Measurements from ENCODE around the gene F11. TPM values are rescaled to one million over a fixed set of nuclear protein-coding genes. Genes with fewer than 3 reads are reported as not detected.
A peak's percentile ranks its signal among the peaks of the same experiment; 100 is the strongest.
"Not testable (repeated sequence)": the region's sequence is repeated elsewhere in the genome, so short reads cannot be mapped to it uniquely, and the experiment has no call there.

Gene F11
- total RNA-seq, 1 donor from 2014 or later, result not detected

DNA sequence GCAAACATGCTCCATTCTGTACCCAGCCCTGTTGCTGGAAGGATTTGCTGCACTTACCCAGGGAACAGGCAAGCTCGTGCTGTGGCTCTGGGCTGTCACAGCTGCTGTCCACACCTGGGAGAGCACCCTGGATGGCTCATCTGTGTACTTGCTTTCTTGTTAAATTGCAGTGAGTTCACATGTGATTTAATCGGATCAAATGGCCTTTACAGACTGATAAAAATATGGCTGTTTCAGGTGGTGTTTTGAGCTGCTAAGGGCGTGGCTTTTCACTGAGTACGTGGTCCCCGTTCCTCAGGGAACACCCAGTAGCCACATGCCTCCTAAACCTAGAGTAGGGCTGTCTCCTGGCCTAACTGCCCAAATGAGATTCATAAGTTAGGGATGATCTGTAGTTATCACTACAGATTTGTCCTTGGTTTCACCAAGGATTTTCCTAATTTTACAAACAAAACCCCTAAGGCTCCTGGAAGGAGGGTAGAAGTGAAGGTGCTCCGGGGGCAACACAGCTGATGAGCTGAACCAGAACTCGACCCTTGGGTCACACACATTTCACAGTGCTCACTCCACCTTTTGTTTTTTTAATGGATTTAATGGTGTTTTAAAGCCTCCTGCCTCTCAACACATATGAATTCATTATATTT lies 25.0 kb upstream of the F11 start:
- DNase-seq (ENCODE audit: low spot score), result no peak
- H3K36me3 Mint-ChIP-seq, result no peaks in the 10 kb centered on the region
- H3K9ac ChIP-seq, result no peak overlapping the region
- H3K4me1 ChIP-seq, result peaks cover 28% of the 10 kb centered on the region
- H4K20me1 ChIP-seq (ENCODE audit: low read depth), result no peaks in the 10 kb centered on the region
- no peaks in the 10 kb centered on the region for H3K79me2 ChIP-seq (ENCODE audit: low read depth)
- peaks cover 4% of the 10 kb centered on the region for H3K4me1 Mint-ChIP-seq
- H3K4me2 ChIP-seq, result no peak overlapping the region
- H3K4me3 ChIP-seq, result no peak overlapping the region
- H3F3A ChIP-seq (ENCODE audit: low read depth), result peaks cover 13% of the 10 kb centered on the region
- H3K4me3 Mint-ChIP-seq, result no peak overlapping the region
- TF ChIP-seq, protein P1, sequence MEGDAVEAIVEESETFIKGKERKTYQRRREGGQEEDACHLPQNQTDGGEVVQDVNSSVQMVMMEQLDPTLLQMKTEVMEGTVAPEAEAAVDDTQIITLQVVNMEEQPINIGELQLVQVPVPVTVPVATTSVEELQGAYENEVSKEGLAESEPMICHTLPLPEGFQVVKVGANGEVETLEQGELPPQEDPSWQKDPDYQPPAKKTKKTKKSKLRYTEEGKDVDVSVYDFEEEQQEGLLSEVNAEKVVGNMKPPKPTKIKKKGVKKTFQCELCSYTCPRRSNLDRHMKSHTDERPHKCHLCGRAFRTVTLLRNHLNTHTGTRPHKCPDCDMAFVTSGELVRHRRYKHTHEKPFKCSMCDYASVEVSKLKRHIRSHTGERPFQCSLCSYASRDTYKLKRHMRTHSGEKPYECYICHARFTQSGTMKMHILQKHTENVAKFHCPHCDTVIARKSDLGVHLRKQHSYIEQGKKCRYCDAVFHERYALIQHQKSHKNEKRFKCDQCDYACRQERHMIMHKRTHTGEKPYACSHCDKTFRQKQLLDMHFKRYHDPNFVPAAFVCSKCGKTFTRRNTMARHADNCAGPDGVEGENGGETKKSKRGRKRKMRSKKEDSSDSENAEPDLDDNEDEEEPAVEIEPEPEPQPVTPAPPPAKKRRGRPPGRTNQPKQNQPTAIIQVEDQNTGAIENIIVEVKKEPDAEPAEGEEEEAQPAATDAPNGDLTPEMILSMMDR (IDR thresholded peaks at IDR 0.05), result no peak
- TF ChIP-seq EZH2phosphoT487 (IDR thresholded peaks at IDR 0.05), result no peak
- TF ChIP-seq EZH2 (IDR thresholded peaks at IDR 0.05), result no peak
- no peak overlapping the region for H3K27ac ChIP-seq
- no peaks in the 10 kb centered on the region for H3K27me3 ChIP-seq
- peaks cover 5% of the 10 kb centered on the region for H3K27me3 Mint-ChIP-seq (ENCODE audit: insufficient read depth, low read depth)
- no peak overlapping the region for H3K27ac Mint-ChIP-seq
- peaks cover 3% of the 10 kb centered on the region for H3K9me3 Mint-ChIP-seq
- H3K9me3 ChIP-seq (ENCODE audit: low read depth), result no peaks in the 10 kb centered on the region
- H2AFZ ChIP-seq (replicated peaks), result peak overlapping the region; percentile 40
- H3K36me3 ChIP-seq, result no peaks in the 10 kb centered on the region

GRCh38 chr4:186241616-186242015 lies 24.4 kb upstream of the F11 start:
- no peaks in the 10 kb centered on the region for H4K20me1 ChIP-seq (ENCODE audit: low read depth)
- peak overlapping the region; percentile 50 for H2AFZ ChIP-seq (replicated peaks)
- H3K27me3 ChIP-seq, result no peaks in the 10 kb centered on the region
- DNase-seq (ENCODE audit: low spot score), result no peak
- peak overlapping the region; percentile 31 for H3K4me2 ChIP-seq
- peaks cover 13% of the 10 kb centered on the region for H3F3A ChIP-seq (ENCODE audit: low read depth)
- no peaks in the 10 kb centered on the region for H3K36me3 Mint-ChIP-seq
- no peaks in the 10 kb centered on the region for H3K79me2 ChIP-seq (ENCODE audit: low read depth)
- H3K4me1 Mint-ChIP-seq, result peaks cover 4% of the 10 kb centered on the region
- peaks cover 28% of the 10 kb centered on the region for H3K4me1 ChIP-seq
- H3K27ac Mint-ChIP-seq, result no peak overlapping the region
- TF ChIP-seq, protein P1 (IDR thresholded peaks at IDR 0.05), result no peak
- TF ChIP-seq EZH2phosphoT487 (IDR thresholded peaks at IDR 0.05) (no peak), EZH2 (IDR thresholded peaks at IDR 0.05) (no peak)
- no peak overlapping the region for H3K4me3 ChIP-seq
- peaks cover 6% of the 10 kb centered on the region for H3K27me3 Mint-ChIP-seq (ENCODE audit: insufficient read depth, low read depth)
- H3K9me3 ChIP-seq (ENCODE audit: low read depth), result no peaks in the 10 kb centered on the region
- no peaks in the 10 kb centered on the region for H3K36me3 ChIP-seq
- no peak overlapping the region for H3K4me3 Mint-ChIP-seq
- H3K27ac ChIP-seq, result no peak overlapping the region
- H3K9ac ChIP-seq, result no peak overlapping the region
- peaks cover 9% of the 10 kb centered on the region for H3K9me3 Mint-ChIP-seq

DNA sequence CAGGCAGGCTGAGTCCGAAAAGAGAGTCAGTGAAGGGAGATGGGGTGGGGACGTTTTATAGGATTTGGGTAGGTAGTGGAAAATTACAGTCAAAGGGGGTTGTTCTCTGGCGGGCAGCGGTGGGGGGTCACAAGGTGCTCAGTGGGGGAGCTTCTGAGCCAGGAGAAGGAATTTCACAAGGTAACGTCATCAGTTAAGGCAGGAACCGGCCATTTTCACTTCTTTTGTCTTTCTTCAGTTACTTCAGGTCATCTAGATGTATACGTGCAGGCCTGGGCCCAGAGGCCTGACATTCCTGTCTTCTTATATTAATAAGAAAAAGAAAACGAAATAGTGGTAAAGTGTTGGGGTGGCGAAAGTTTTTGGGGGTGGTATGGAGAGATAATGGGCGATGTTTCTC lies 24.0 kb upstream of the F11 start:
- not testable (repeated sequence) for H3K4me3 Mint-ChIP-seq; H3K27me3 ChIP-seq; H3K36me3 Mint-ChIP-seq; H3K9ac ChIP-seq; H3K4me1 Mint-ChIP-seq; H3K27ac Mint-ChIP-seq; H3K4me3 ChIP-seq; H3K79me2 ChIP-seq (ENCODE audit: low read depth); H4K20me1 ChIP-seq (ENCODE audit: low read depth); H3K27ac ChIP-seq; H3K27me3 Mint-ChIP-seq (ENCODE audit: insufficient read depth, low read depth); H3K36me3 ChIP-seq; DNase-seq (ENCODE audit: low spot score); H3K9me3 ChIP-seq (ENCODE audit: low read depth)
- peaks cover 10% of the 10 kb centered on the region for H3K9me3 Mint-ChIP-seq
- Histone ChIP-seq H2AFZ (replicated peaks) (peak overlapping the region; percentile 50), H3F3A (ENCODE audit: low read depth) (peaks cover 13% of the 10 kb centered on the region), H3K4me2 (peak overlapping the region; percentile 31), H3K4me1 (peaks cover 28% of the 10 kb centered on the region)

- no peak overlapping the region for H3K27ac ChIP-seq
- no peak overlapping the region for H3K4me3 Mint-ChIP-seq
- H3K9ac ChIP-seq, result no peak overlapping the region
- no peaks in the 10 kb centered on the region for H3K36me3 ChIP-seq
- no peaks in the 10 kb centered on the region for H3K9me3 ChIP-seq (ENCODE audit: low read depth)
- DNase-seq (ENCODE audit: low spot score), result no peak
- H3K27ac Mint-ChIP-seq, result no peak overlapping the region
- H3K4me1 ChIP-seq, result peaks cover 28% of the 10 kb centered on the region
- H3K27me3 ChIP-seq, result no peaks in the 10 kb centered on the region
- TF ChIP-seq EZH2phosphoT487 (IDR thresholded peaks at IDR 0.05) (no peak), EZH2 (IDR thresholded peaks at IDR 0.05) (no peak)
- TF ChIP-seq, protein P1 (IDR thresholded peaks at IDR 0.05), result no peak
- H3K4me3 ChIP-seq, result no peak overlapping the region
- H3K9me3 Mint-ChIP-seq, result peaks cover 15% of the 10 kb centered on the region
- H4K20me1 ChIP-seq (ENCODE audit: low read depth), result no peaks in the 10 kb centered on the region
- peaks cover 4% of the 10 kb centered on the region for H3K27me3 Mint-ChIP-seq (ENCODE audit: insufficient read depth, low read depth)
- H3K36me3 Mint-ChIP-seq, result peaks cover 1% of the 10 kb centered on the region
- H3K4me1 Mint-ChIP-seq, result peaks cover 4% of the 10 kb centered on the region
- no peak overlapping the region for H3K4me2 ChIP-seq
- no peaks in the 10 kb centered on the region for H3K79me2 ChIP-seq (ENCODE audit: low read depth)
- peak overlapping the region; percentile 50 for H2AFZ ChIP-seq (replicated peaks)
- peaks cover 13% of the 10 kb centered on the region for H3F3A ChIP-seq (ENCODE audit: low read depth)
These were observed 22.7 kb upstream of the F11 start for GRCh38 chr4:186243331-186243730.
